Keratinocyte (primary cell): Measurements from ENCODE around the gene DLG2. TPM values are rescaled to one million over a fixed set of nuclear protein-coding genes. Genes with fewer than 3 reads are reported as not detected.

ENCODE experiments used
- DNase-seq: peaks from one replicate; pipeline ENCODE4 v3.0.0-alpha.2; 2011; ENCODE audit warnings: low read depth, missing footprints, low spot score
- FAIRE-seq: peaks from 2 replicates; lab custom pipeline; 2011; peaks lifted over from hg19 to GRCh38; lab: Jason Lieb, UNC
- H2AFZ ChIP-seq: 2 replicates; pipeline ENCODE4 v1.6.0; 2012; ENCODE audit warnings: low read length, control low read depth, inconsistent platforms; ENCODE audit not compliant: control insufficient read depth
- H3K27ac ChIP-seq: 2 replicates; pipeline ENCODE4 v1.5.1; 2011; ENCODE audit warnings: low read length; ENCODE audit not compliant: control insufficient read depth, insufficient read depth
- H3K27me3 ChIP-seq: 3 replicates; pipeline ENCODE4 v1.6.0; 2011; ENCODE audit warnings: low read length; ENCODE audit not compliant: control insufficient read depth, insufficient read depth; ENCODE audit errors: extremely low read depth
- H3K36me3 ChIP-seq, 2 experiments: 2 replicates in 1 of 2; 3 replicates in 1 of 2; pipeline ENCODE4 v1.5.1; 2011; ENCODE audit warnings: low read length in 2 of 2, mild to moderate bottlenecking in 1 of 2; ENCODE audit not compliant: control insufficient read depth in 2 of 2, insufficient read depth in 2 of 2; ENCODE audit errors: extremely low read depth in 1 of 2
- H3K4me1 ChIP-seq: 3 replicates; pipeline ENCODE4 v1.5.1; 2011; ENCODE audit warnings: low read length; ENCODE audit not compliant: control insufficient read depth, insufficient read depth; ENCODE audit errors: extremely low read depth
- H3K4me2 ChIP-seq: 3 replicates; pipeline ENCODE4 v1.6.0; 2011; ENCODE audit warnings: low read depth, low read length; ENCODE audit not compliant: control insufficient read depth, insufficient read depth; ENCODE audit errors: extremely low read depth
- H3K4me3 ChIP-seq, 3 experiments: fragments of 200-600 bp in 1 of 3; sonication (generic) in 1 of 3; 2 replicates in 2 of 3; 3 replicates in 1 of 3; pipeline ENCODE4 v1.5.1; 2011 to 2016; ENCODE audit warnings: low read length in 3 of 3, mild to moderate bottlenecking in 3 of 3, control low read depth in 2 of 3, inconsistent platforms in 1 of 3, low read depth in 1 of 3, mixed read lengths in 1 of 3, mixed run types in 1 of 3, moderate library complexity in 1 of 3; ENCODE audit not compliant: control insufficient read depth in 2 of 3, insufficient read depth in 2 of 3; ENCODE audit errors: extremely low read depth in 1 of 3
- H3K79me2 ChIP-seq: 2 replicates; pipeline ENCODE4 v1.6.0; 2012; ENCODE audit warnings: low read length; ENCODE audit not compliant: control insufficient read depth, insufficient read depth
- H3K9ac ChIP-seq: 3 replicates; pipeline ENCODE4 v1.6.0; 2011; ENCODE audit warnings: low read length; ENCODE audit not compliant: control insufficient read depth, insufficient read depth; ENCODE audit errors: extremely low read depth
- H3K9me1 ChIP-seq: 3 replicates; pipeline ENCODE4 v1.6.0; 2011; ENCODE audit warnings: low read length; ENCODE audit not compliant: control insufficient read depth, insufficient read depth; ENCODE audit errors: extremely low read depth
- H3K9me3 ChIP-seq: 2 replicates; pipeline ENCODE4 v1.5.1; 2012; ENCODE audit warnings: low read depth, low read length; ENCODE audit not compliant: control insufficient read depth
- H4K20me1 ChIP-seq: 3 replicates; pipeline ENCODE4 v1.6.0; 2011; ENCODE audit warnings: low read length; ENCODE audit not compliant: control insufficient read depth, insufficient read depth; ENCODE audit errors: extremely low read depth
- CTCF ChIP-seq, 3 experiments: IDR thresholded peaks in 1 of 3; conservative IDR thresholded peaks in 1 of 3; optimal IDR thresholded peaks in 1 of 3; 2 replicates in 2 of 3; 3 replicates in 1 of 3; pipeline versions ENCODE3 to v1.5.1; 2011; ENCODE audit warnings: low read length in 3 of 3, mild to moderate bottlenecking in 3 of 3, moderate library complexity in 2 of 3, control low read depth in 1 of 3, inconsistent platforms in 1 of 3; ENCODE audit not compliant: insufficient read depth in 2 of 3; ENCODE audit errors: extremely low read depth in 1 of 3
- EZH2 ChIP-seq: IDR thresholded peaks from one replicate; pipeline ENCODE4 v1.6.1; 2012; ENCODE audit warnings: inconsistent platforms, mild to moderate bottlenecking, low read length, moderate library complexity
- dilution Hi-C: fragments of 300-500 bp; cut with MboI; formaldehyde crosslinking; loops from one replicate; pipeline ENCODE4 v1.7.0; 2020; ENCODE audit warnings: low sequenced_read_pairs; ENCODE audit not compliant: extremely low pct_ligation_motif_present
- polyA plus RNA-seq, 5 experiments: library from polyadenylated mRNA; depleted of rRNA in 3 of 5; stranded (reverse) in 3 of 5; stranded (forward) in 1 of 5; unstranded in 1 of 5; fragments of >200 nt; gene quantifications; 1 replicate in 1 of 5; 2 replicates in 3 of 5; 3 replicates in 1 of 5; pipeline versions ENCODE4 v1.2.1 to v1.2.3, GENCODE V29; 2011 to 2012; ENCODE audit warnings: missing spikeins in 2 of 5, low read depth in 1 of 5, low replicate concordance in 1 of 5

Gene DLG2
- polyA plus RNA-seq, 1 donor (not counting 4 experiments of a cell fraction or from before 2014, with no cell fraction given): 0.55 TPM

- H3K27ac ChIP-seq: no peak overlapping the region
- FAIRE-seq: no peak
- dilution Hi-C loops: no loop called here
- no peaks in the 10 kb centered on the region for H3K36me3 ChIP-seq
- no peaks in the 10 kb centered on the region for H3K4me1 ChIP-seq
- no peaks in the 10 kb centered on the region for H3K9me1 ChIP-seq
- no peak overlapping the region for H3K4me2 ChIP-seq
- no peaks in the 10 kb centered on the region for H3K79me2 ChIP-seq
- H3K27me3 ChIP-seq: no peaks in the 10 kb centered on the region
- TF ChIP-seq CTCF (optimal IDR thresholded peaks at IDR 0.05 in 1 of 3, IDR thresholded peaks at IDR 0.05 in 1 of 3, conservative IDR thresholded peaks at IDR 0.05 in 1 of 3; ENCODE audit: extremely low read depth in 1 of 3, insufficient read depth in 2 of 3, low read length in 3 of 3) (no peak), EZH2 (no peak)
- no peak overlapping the region for H3K4me3 ChIP-seq
- DNase-seq: no peak
- H3K9ac ChIP-seq: no peak overlapping the region
- no peak overlapping the region for H2AFZ ChIP-seq
- no peaks in the 10 kb centered on the region for H4K20me1 ChIP-seq
- no peaks in the 10 kb centered on the region for H3K9me3 ChIP-seq
Observed at GRCh38 chr11:84594602-84595001, 1032.5 kb downstream of the DLG2 start.

GRCh38 chr11:84590106-84590505 lies 1037.0 kb downstream of the DLG2 start:
- H3K79me2 ChIP-seq: no peaks in the 10 kb centered on the region
- no peak for DNase-seq
- H2AFZ ChIP-seq: no peak overlapping the region
- no peaks in the 10 kb centered on the region for H3K4me1 ChIP-seq
- no peaks in the 10 kb centered on the region for H3K27me3 ChIP-seq
- H4K20me1 ChIP-seq: no peaks in the 10 kb centered on the region
- TF ChIP-seq CTCF (optimal IDR thresholded peaks at IDR 0.05 in 1 of 3, IDR thresholded peaks at IDR 0.05 in 1 of 3, conservative IDR thresholded peaks at IDR 0.05 in 1 of 3; ENCODE audit: extremely low read depth in 1 of 3, insufficient read depth in 2 of 3, low read length in 3 of 3) (no peak), EZH2 (no peak)
- FAIRE-seq: no peak
- H3K9me1 ChIP-seq: no peaks in the 10 kb centered on the region
- H3K27ac ChIP-seq: no peak overlapping the region
- no peaks in the 10 kb centered on the region for H3K36me3 ChIP-seq
- dilution Hi-C loops: no loop called here
- no peak overlapping the region for H3K4me3 ChIP-seq
- H3K9ac ChIP-seq: no peak overlapping the region
- H3K9me3 ChIP-seq: no peaks in the 10 kb centered on the region
- no peak overlapping the region for H3K4me2 ChIP-seq
